Activated T-cell treated with anti-CD3 and anti-CD28 coated beads, Interleukin-2, amount 50 U/mL, for 1 hour (primary cell): ENCODE results near the gene SNTB2.
"Not testable (repeated sequence)": the region's sequence is repeated elsewhere in the genome, so short reads cannot be mapped to it uniquely, and the experiment has no call there.

Experiments
- DNase-seq: peaks from one replicate; pipeline ENCODE4 v3.0.0-alpha.2; 2020

The SNTB2 gene

DNA sequence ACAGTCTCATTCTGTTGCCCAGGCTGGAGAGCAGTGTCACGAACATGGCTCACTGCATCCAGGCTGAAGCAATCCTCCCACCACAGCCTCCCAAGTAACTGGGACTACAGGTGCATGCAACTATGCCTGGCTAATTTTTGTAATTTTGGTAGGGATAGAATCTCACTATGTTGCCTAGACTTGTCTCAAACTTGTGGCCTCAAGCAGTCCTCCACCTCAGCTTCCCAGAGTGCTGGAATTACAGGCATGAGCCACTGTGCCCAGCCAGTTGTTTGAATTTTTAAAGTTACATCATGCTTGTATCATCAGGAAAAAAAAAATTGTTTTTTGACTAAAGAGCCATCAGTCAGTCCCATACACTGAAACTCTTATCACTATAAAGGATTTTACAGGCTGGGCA lies 107.1 kb downstream of the SNTB2 start:
- no peak for DNase-seq

DNA sequence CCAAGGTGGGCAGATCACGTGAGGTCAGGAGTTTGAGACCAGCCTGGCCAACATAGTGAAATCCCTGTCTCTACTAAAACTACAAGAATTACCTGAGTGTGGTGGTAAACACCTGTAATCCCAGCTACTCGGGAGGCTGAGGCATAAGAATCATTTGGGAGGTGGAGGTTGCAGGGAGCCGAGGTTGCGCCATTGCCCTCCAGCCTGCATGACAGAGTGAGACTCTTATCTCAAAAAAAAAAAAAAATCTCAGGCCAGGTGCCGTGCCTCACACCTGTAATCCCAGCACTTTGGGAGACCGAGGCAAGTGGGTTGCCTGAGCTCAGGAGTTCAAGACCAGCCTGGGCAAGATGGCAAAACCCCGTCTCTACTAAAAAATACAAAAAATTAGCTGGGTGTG lies 109.8 kb downstream of the SNTB2 start:
- DNase-seq: not testable (repeated sequence)

DNA sequence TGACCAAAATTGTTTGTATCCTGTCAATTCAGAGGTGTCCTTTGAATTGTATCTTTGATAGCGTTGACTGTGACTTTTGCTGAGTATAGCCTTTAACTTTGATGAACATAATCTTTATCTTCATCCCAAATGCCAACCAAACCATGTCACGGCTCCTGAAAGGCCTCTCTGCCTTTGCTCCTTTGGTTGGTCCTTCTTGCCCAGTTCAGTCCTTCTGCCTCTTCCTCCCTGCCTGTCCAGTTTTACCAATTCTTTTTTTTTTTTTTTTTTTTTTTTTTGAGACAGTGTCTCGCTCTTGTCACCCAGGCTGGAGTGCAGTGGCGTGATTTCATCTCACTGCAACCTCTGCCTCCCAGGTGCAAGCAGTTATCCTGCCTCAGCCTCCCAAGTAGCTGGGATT lies 111.3 kb downstream of the SNTB2 start:
- DNase-seq: no peak

DNA sequence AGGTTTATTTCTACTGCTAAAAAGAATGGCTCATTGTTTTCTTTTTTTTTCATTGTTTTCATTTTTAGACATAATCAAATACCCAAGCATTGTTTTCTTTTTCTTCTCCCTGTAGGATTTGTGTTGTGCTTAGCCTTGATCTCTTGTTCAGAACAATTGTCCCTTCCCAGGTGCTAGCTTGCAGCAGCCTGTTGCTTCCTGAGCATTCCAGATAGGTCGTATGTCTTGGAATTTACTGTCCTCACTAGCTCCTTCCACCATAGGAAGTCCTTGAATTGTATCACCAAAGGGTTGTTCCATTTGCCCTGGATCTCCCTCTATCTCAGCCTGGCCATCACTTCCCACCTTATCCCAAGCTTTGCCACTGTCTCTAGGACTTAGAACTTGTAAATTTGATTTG lies 114.2 kb downstream of the SNTB2 start:
- no peak for DNase-seq

DNA sequence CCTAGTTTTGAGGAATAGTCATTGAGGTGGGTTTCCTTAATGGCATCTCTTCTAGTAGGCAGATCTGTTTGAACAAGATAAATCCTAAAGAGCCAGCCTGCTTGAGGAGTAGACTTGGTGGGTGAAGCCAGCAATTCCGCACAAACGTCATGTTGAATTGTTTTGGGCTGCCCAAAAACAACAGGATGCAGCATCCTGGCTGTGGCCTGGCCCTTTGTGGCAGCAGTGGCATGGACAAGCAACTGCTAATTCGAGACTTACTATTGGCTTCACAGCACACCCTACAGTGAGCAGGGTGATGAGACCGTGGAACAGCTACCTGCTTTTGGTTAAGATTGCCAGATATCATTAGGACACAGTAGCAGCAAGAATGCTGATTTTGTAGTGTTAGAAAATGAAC lies 114.9 kb downstream of the SNTB2 start:
- DNase-seq: no peak

DNA sequence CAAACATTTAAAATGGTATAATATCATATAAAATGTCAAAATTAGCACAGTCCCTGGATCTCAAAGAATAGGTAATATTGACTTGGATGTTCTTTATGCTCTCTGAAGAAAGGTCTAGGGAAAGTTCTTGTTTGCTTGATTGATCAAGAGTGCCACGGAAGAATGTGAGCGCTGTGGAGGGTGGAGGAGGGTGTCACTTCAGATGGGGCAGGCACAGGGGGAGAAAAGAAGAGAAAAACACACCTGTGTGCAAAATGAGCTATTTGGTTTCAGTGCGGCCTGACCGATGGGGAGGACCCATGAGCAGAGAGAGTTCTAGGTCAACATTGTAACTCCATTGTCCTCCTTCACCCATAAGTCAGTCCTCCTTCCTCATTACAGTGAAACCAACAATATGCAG lies 115.3 kb downstream of the SNTB2 start:
- no peak for DNase-seq

DNA sequence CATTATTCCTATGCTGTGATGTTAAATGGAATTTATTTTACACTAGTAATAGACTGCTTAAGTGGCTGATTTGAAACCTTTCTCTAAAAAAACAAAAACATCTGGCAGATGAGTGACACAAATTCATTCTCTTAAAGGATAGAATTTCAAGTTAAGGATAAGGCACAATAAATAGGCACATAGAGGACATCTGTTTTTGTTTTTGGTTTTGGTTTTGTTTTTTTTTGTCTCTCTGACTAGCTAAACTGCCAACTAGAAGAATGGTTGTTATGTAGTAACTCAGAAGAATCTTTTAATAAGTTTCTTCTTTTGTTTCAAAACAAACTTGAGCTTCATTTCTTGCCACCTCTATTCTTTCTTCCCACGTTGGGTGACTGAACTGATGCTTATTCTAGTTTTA lies 119.1 kb downstream of the SNTB2 start:
- no peak for DNase-seq

DNA sequence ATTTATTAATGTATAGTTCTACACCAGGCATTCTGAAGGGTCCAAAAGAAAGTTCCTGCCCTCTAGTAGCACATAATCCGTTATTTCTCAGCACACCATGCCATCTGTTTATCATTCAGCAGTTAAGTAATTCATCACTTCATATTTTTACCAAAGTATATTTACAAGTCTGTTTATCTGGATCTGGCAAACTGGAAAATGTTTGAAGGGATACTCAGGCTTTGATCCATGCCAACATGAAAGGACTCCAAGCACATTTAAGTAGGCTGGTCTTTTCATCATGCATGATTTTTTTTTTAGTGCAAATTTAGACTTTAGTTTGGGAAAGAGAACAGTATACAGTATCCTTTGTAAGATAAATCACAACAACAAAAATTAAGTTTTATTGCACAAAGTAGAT lies 120.1 kb downstream of the SNTB2 start:
- DNase-seq: no peak

DNA sequence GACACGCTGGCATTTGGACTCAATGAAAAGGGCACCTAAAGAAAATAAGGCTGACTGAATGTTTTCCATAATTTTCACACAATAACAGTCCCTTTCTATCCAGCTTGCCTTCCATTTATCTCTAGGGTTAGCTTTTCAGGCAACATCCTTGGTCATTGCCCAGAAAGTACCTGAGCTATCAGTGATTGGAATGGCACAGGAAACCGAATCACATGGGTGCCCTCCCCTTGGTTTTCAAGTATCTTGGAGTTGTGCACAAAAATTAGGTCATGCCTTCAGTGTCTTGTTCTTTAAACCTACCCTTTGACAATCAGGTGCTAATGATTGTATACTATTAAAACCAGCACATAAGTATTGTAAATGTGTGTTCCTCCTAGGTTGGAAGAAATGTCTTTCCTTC lies 120.9 kb downstream of the SNTB2 start:
- DNase-seq: no peak

DNA sequence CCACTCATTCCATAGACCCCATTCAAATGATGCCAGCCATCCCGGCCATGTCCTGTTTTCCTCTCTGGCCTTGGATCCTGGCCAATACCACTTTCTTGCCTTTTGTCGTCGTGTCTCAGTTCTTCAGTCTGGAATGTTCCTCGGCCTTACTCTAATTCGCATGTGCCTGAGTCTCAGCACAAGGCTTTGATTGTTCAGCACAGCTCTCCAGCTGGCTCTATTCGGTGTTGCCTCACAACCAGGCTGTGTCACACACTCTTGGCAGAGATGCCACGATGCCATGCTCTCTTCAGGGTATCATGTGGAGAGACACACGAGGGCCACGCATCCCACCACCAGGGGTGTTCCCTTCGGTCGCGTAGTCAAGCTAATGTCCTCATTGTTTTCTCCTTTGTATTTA lies 122.4 kb downstream of the SNTB2 start:
- DNase-seq: no peak

DNA sequence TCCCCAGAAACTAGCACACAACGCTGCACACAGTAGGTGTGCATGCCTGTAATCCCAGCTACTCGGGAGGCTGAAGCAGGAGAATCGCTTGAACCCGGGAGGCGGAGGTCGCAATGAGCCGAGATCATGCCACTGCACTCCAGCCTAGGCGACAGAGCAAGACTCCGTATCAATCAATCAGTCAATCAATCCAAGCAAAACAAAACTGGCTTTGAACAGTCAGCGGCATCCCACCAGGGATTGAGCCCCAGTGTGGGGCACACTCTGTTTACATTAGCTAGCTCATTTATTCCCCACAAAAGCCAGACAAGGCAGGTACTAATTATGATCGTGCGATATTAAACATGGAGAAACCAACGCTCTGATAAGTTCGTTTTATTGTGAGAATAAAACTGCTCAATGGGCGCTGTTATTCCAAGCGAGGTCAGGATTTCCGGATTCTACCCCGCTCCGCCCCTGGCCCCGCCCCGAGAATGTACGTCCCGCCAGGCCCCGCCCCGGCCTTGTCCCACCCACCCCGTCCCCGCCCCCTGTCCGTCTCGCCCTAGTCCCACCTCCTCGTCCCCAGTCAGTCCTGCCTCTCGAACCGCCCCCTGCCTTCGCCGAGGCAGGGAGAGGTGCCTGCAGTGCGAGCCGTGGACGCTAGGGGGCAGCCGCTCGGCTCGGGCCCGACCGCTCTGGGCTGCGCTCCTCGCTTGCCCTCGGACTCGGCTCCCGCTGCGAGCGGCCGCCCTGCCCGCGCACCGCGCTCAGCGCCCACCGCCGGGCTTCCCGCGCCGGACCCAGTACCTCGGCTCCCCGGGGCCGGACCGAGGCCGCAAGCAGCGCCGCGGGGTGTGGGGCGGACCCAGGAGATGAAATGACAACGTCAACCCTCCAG lies 123.9 kb downstream of the SNTB2 start, which contains the start of gene VPS4A:
Gene VPS4A, plus strand, starts transcription at position 698 of the 880 bp plus-strand sequence. Its CDS starts 162 bp downstream, at position 860.
- peak; percentile 99 for DNase-seq

DNA sequence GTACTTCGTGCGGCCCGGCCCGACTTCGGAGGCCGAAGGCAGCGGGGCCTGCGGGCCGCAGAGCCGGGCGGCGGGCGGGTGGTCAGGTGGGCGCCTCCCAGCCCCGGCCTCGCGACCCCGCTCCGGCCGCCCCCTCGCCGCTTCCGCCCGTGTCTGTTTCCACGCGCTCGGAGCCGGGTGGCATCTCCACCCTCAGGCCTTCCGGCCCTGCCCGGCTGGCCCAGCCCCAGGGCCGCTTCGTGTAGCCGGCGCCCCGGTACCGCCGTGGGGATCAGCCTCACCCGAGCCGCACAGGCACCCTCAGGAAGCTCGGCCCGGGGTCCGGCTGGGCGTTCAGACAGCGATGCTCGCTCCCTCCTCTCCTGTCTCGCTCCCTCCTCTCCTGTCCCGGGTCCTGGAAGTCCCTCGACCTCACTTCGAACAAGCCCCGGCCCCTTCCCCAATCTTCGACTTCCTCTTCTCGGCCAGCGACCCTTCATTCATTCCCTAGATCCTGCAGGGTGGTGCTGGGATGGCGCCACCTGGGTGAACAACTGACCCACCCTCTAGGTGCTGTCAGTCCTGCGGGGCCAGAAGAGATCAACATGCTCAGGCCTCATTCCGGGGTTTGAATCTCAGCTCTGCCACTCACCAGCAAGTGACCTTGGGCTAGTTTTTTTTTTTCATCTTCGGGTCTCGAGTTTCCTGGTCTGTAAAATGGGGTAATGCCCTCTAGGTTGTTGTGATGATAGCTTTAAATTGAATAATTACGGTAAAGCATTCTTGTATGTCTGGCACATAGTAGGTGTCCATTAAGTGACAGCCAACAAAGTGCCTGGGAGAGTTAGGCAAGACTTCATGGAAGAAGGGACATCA lies 124.8 kb downstream of the SNTB2 start:
- no peak for DNase-seq

DNA sequence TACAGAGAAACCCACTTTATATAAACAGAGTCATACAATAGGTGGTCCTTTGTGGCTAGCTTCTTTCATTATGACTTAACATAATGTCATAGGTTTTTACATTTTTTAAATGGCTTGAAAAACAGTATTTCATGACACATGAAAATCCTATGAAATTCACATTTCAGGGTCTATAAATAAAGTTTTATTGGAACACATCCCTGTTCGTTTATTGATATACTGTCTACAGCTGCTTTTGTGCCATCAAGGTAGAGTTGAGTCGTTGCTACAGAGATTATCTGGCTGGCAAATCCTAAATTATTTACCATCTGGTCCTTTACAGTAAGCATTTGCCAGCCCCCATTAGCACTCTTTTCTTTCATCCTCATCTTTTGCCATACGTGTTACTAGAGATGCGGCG lies 126.5 kb downstream of the SNTB2 start:
- no peak for DNase-seq

DNA sequence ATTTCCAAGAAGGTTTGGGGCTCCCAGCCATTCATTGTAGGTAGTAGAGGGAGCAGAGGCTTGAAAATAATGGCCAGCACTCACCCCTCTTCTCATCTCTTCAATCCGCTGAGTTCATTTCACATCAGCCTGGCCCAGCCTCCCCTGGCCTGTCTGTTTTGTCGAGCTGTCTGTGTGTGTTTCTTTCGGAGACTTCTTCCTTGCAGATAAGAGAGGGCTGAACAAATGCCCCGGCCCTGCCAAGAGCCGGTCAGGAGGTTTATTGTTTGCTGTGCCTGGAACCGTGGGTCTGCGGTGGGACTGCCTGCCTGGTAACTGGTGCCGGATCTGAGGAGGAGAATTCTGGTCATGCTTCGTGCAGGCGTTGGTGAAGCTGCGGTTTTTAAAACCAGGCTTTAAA lies 127.6 kb downstream of the SNTB2 start:
- no peak for DNase-seq

DNA sequence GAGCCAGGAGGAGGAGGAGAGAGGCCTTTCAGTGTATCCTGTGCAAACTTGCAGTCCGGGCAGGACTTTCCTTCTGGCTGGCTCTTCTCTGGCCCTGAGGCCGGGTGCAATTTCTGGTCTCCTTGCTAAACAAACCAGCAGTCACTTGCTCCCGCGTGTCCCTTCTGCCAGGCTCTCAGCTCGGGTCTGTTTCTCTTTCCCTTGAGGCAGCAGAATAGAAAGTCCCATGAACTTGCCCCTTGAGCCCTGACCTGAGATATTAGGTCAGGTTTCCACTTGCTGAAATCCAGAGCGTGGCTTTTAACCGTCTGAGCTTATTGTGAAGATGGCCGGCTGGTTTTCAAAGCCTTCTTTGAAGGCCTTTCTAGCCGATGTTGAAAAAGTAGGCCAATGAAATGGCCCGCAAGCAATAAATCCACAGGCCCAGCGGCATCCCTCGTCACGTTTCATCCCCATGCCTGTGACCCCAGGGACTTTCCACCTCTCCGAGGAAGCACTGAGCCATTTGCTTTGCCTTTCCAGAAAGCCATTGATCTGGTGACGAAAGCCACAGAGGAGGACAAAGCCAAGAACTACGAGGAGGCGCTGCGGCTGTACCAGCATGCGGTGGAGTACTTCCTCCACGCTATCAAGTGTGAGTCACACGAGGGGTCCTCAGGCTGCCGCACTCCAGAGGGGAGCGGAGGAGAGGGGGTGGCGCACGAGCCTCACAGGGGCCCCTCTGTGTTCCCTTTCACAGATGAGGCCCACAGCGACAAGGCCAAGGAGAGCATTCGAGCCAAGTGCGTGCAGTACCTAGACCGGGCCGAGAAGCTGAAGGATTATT lies 128.7 kb downstream of the SNTB2 start:
- no peak for DNase-seq

DNA sequence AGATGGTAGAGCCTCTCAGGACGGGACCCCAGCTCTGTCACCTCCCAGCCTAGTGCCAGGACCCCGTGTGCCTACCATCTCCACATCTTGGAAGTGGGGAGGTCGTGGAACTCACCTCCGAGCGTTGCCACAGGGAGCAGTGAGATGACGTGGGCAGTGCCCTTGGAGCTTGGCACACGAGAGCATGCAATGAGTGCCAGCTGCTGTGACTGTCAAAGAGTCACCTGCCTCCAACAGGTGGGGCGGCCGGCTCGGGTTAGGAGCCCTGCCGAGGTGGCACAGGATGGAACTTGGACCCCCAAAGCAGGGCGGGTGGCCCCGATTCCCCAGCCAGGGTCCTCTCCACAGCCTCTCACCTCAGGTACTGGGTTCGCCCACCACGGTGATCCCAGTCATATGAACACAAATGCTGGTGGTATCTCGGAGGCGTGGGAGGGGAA lies 129.7 kb downstream of the SNTB2 start:
- DNase-seq: no peak

DNA sequence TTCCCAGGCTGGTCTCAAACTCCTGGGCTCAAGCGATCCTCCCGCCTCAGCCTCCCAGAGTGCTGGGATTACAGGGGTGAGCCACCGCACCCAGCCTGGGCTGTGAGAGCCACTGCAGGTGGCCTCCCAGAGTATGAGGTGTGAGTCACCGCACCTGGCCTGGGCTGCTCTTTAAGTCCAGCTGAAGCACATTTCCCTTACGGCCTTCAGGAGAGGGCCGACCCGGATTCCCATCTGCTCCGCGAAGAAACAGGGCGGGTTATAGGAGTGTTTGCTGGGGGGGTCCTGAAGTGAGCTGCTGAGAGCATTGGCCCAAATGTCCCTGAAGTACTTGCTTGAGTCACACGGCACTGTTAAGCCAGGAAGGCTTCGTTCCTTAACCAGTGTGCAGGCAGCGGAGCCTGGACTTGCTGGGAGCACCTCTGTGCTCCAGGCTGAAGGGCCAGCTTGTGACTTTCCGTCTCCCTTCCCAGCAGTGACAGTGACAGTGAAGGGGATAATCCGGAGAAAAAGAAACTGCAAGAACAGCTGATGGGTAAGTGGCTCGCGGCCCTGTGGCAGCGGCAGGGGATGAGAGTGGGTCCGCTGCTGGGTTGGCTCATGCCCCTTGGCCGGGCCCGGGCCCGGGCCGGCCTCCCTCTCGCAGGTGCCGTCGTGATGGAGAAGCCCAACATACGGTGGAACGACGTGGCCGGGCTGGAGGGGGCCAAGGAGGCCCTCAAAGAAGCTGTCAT lies 131.4 kb downstream of the SNTB2 start:
- no peak for DNase-seq

DNA sequence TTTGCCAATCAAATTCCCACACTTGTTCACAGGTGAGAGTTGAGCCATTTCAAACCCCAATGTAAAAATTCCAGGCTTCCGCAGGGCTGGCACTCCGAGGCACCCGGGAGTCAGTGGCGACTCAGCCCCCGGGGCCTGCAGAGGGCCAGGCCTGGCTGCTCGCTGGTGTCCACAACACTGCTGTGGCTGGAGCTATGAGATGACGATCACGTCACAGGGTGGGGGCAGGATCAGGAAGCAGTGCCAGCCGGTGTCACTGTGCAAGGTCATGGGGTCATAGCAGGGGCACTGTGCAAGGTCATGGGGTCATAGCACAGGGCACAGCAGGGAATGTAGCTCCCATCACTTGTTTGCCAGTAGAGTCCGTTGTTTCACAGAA lies 131.9 kb downstream of the SNTB2 start:
- DNase-seq: no peak

DNA sequence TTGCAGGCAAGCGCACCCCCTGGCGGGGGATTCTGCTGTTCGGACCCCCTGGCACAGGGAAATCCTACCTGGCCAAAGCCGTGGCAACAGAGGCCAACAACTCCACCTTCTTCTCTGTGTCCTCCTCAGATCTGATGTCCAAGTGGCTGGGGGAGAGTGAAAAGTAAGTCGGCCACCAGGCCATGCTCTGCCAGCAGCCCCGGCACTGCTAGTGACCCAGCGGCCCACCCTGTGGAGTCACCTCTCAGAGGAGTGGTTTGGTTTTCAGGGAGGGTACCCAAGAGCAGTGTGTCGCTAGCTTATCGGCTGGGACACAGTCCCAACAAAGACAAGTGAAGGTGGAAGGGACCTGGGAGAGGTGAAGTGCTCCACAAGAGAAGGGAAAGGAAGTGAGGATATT lies 132.4 kb downstream of the SNTB2 start:
- DNase-seq: no peak

DNA sequence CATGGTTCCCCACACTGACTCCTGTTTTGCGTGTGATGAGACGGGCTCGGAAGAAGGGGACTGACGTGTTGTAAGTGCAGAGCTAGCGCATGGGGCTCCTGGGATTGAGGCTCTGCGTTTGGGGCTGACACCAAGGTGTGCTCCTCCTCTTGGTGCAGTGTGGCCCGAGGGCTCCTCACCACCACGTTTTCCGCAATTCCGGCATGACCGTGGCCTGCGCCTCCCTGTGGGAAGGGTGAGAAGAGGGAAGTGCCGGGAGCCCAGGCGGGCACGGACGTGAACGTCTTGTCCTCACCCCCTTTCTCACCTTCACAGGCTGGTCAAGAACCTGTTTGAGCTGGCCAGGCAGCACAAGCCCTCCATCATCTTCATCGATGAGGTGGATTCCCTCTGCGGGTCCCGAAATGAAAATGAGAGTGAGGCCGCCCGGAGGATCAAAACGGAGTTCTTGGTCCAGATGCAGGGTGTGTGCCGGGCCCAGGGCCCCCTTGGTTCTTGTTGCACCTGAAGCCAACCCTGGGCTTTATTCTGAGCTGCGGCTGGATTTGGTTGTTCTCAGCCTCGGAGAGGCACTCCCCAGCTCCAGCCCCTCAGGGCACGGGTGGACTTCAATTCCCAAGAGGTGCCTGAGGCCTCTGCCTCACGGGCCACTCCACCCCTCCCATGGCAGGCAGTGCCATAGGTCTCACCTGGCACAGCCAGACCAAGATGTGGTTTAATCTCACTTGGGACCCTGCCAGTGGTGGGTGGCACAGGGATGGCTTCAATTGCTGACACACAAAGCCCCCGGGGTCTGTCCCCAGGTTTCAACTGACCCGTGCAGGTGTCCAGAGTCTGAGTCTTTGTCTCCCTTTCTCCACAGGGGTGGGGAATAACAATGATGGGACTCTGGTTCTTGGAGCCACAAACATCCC lies 133.1 kb downstream of the SNTB2 start:
- DNase-seq: no peak

DNA sequence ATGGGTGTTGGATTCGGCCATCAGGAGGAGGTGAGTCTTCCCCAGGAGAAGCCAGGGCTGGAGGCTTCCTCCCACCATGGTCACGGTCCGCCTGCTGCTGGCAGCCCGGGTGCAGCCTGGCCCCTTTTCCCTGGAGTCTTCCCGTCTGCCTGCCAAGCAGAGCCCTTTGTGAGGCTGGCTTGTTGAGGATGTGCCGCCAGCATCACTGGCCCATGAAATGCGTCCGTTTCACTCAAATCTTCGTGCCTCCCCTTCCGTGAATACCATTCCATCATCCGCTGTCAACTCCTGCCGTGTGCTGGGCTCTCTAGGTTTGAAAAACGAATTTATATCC lies 133.7 kb downstream of the SNTB2 start:
- no peak for DNase-seq
